HCT116 (cell line): ENCODE data around the gene SLC25A33.

Source experiments
- CEBPB ChIP-seq: IDR thresholded peaks from 2 replicates; pipeline ENCODE4 v1.6.1; 2012; ENCODE audit warnings: low read depth
- CTCF ChIP-seq, 3 experiments: fragments of 200-600 bp in 1 of 3; sonication (generic) in 1 of 3; IDR thresholded peaks in 2 of 3; conservative IDR thresholded peaks in 1 of 3; 2 replicates each; pipeline ENCODE4 v1.5.1; 2012 to 2017; ENCODE audit warnings: low read depth in 2 of 3, low read length in 2 of 3, antibody characterized with exemption in 1 of 3, borderline replicate concordance in 1 of 3, control low read depth in 1 of 3, mild to moderate bottlenecking in 1 of 3, mixed read lengths in 1 of 3, mixed run types in 1 of 3, moderate library complexity in 1 of 3; ENCODE audit not compliant: insufficient read depth in 1 of 3
- ELF1 ChIP-seq: IDR thresholded peaks from 2 replicates; pipeline ENCODE4 v1.6.1; 2012; ENCODE audit warnings: low read depth, borderline replicate concordance
- EZH2 ChIP-seq: fragments of 200-600 bp; sonication (generic); IDR thresholded peaks from 2 replicates; pipeline ENCODE4 v1.6.1; 2017; ENCODE audit warnings: antibody characterized with exemption, mixed run types
- EZH2phosphoT487 ChIP-seq: fragments of 200-600 bp; IDR thresholded peaks from 2 replicates; pipeline ENCODE4 v1.6.1; 2018; ENCODE audit warnings: antibody characterized with exemption, borderline replicate concordance
- POLR2A ChIP-seq: IDR thresholded peaks from 2 replicates; pipeline ENCODE4 v1.7.0; 2011; ENCODE audit warnings: borderline replicate concordance; ENCODE audit not compliant: insufficient read depth, insufficient read length; ENCODE audit errors: extremely low read depth
- POLR2AphosphoS5 ChIP-seq: IDR thresholded peaks from 2 replicates; pipeline ENCODE4 v1.6.1; 2011; ENCODE audit warnings: mild to moderate bottlenecking, low read depth, low read length, moderate library complexity
- RAD21 ChIP-seq: IDR thresholded peaks from 2 replicates; pipeline ENCODE4 v1.6.1; 2012; ENCODE audit warnings: low read depth, mild to moderate bottlenecking
- SP1 ChIP-seq: IDR thresholded peaks from 2 replicates; pipeline ENCODE4 v1.6.1; 2012; ENCODE audit warnings: low read depth
- TCF7L2 ChIP-seq: IDR thresholded peaks from 2 replicates; pipeline ENCODE4 v1.7.0; 2011; ENCODE audit warnings: borderline replicate concordance, inconsistent platforms; ENCODE audit not compliant: insufficient read depth, insufficient read length; ENCODE audit errors: extremely low read depth
- YY1 ChIP-seq: IDR thresholded peaks from 2 replicates; pipeline ENCODE4 v1.6.1; 2011; ENCODE audit warnings: low read length, low read depth, moderate library complexity, mild to moderate bottlenecking; ENCODE audit not compliant: insufficient replicate concordance; ENCODE audit errors: extremely low read depth
- ZFX ChIP-seq: fragments of 450-650 bp; IDR thresholded peaks from 2 replicates; pipeline ENCODE4 v1.6.1; 2017

GRCh38 chr1:9575486-9575885 is 36.2 kb downstream of the SLC25A33 start:
- TF ChIP-seq CTCF (IDR thresholded peaks at IDR 0.05 in 2 of 3, conservative IDR thresholded peaks at IDR 0.05 in 1 of 3; ENCODE audit: borderline replicate concordance in 1 of 3, insufficient read depth in 1 of 3, low read depth in 2 of 3, low read length in 2 of 3) = no peak
- TF ChIP-seq EZH2 = no peak
- TF ChIP-seq CEBPB = no peak
- no peak for TF ChIP-seq POLR2A
- no peak for TF ChIP-seq SP1
- no peak for TF ChIP-seq POLR2AphosphoS5
- no peak for TF ChIP-seq EZH2phosphoT487
- TF ChIP-seq YY1 = no peak
- no peak for TF ChIP-seq TCF7L2
- no peak for TF ChIP-seq RAD21
- no peak for TF ChIP-seq ZFX
- no peak for TF ChIP-seq ELF1
